ENCODE results near the gene RHOA.
"Not testable (repeated sequence)": the region's sequence is repeated elsewhere in the genome, so short reads cannot be mapped to it uniquely, and the experiment has no call there.

Gene RHOA

DNA sequence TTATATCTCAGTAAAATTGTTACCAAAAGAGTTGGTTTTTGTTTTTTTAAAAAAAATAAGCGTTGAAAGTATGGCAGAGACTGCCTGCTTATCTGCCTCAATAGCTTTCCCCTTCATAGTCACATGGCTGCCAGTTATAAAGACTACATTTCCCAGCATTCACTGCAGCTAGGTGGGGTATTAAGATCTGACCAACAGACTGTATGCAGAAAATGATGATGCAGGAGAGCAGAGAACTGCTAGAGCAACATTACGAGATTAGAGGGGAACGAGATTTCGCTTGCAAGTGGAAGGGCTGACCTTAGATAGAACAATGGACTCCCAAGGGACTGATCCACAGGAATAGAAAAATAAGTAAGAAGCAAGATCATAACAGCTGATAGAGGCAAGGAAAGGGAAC, 14.3 kb downstream of the RHOA start:
- H3K4me1 ChIP-seq (ENCODE audit: control insufficient read depth in 1 of 2, insufficient read depth in 2 of 2, low read length in 2 of 2) = no peaks in the 10 kb centered on the region
- H4K91ac ChIP-seq (ENCODE audit: low read depth, low read length) = no peak overlapping the region
- H2BK12ac ChIP-seq (ENCODE audit: low read length) = no peak overlapping the region
- no peak overlapping the region for H2AK5ac ChIP-seq (ENCODE audit: low read length)
- H3K14ac ChIP-seq (ENCODE audit: low read length) = no peak overlapping the region
- no peak overlapping the region for H4K8ac ChIP-seq (ENCODE audit: low read depth, low read length)
- H3K4me2 ChIP-seq (ENCODE audit: low read length) = no peak overlapping the region
- peak in 1 of 2 donors; percentile 18 for DNase-seq
- H2BK120ac ChIP-seq (ENCODE audit: insufficient read depth, low read length, poor library complexity) = no peak overlapping the region
- no peak overlapping the region for H2AFZ ChIP-seq (ENCODE audit: insufficient read depth, low read length, poor library complexity)
- no peaks in the 10 kb centered on the region for H3K79me1 ChIP-seq (ENCODE audit: low read length)
- H3K23ac ChIP-seq (ENCODE audit: low read length) = no peak overlapping the region
- WGBS (ENCODE audit: extremely low coverage, insufficient coverage, insufficient read length) = no CpG with 5 or more reads among the region's 4 CpGs
- H3K27me3 ChIP-seq (ENCODE audit: insufficient read depth, low read length) = no peaks in the 10 kb centered on the region
- peak overlapping the region; percentile 16 for H3K4ac ChIP-seq (ENCODE audit: low read depth, low read length)
- H2BK5ac ChIP-seq (ENCODE audit: low read depth, low read length, poor library complexity) = no peak overlapping the region
- H3K18ac ChIP-seq (ENCODE audit: low read length) = no peak overlapping the region
- H3K4me3 ChIP-seq (ENCODE audit: low read depth, low read length) = no peak overlapping the region
- no peak overlapping the region for H4K12ac ChIP-seq (ENCODE audit: low read depth, low read length)
- H3K79me2 ChIP-seq (ENCODE audit: control insufficient read depth, insufficient read depth, low read length, poor library complexity) = peaks cover 31% of the 10 kb centered on the region
- no peaks in the 10 kb centered on the region for H3K9me3 ChIP-seq (ENCODE audit: insufficient read depth, low read depth, low read length)
- no peak overlapping the region for H3K9ac ChIP-seq (ENCODE audit: low read length)
- peaks cover 12 to 21% of the 10 kb centered on the region in 2 experiments for H3K36me3 ChIP-seq (ENCODE audit: control insufficient read depth in 1 of 2, insufficient read depth in 2 of 2, low read length in 2 of 2)
- no peak overlapping the region for H3K27ac ChIP-seq (ENCODE audit: low read depth, low read length)

- H3K4me2 ChIP-seq (ENCODE audit: low read length); H4K12ac ChIP-seq (ENCODE audit: low read depth, low read length); H2BK12ac ChIP-seq (ENCODE audit: low read length); H2BK120ac ChIP-seq (ENCODE audit: insufficient read depth, low read length, poor library complexity); H3K23ac ChIP-seq (ENCODE audit: low read length); H2AFZ ChIP-seq (ENCODE audit: insufficient read depth, low read length, poor library complexity); H3K9me3 ChIP-seq (ENCODE audit: insufficient read depth, low read depth, low read length); H3K79me1 ChIP-seq (ENCODE audit: low read length); H3K27me3 ChIP-seq (ENCODE audit: insufficient read depth, low read length); H4K91ac ChIP-seq (ENCODE audit: low read depth, low read length); H3K4me1 ChIP-seq (ENCODE audit: control insufficient read depth in 1 of 2, insufficient read depth in 2 of 2, low read length in 2 of 2); DNase-seq; H3K14ac ChIP-seq (ENCODE audit: low read length); H2BK5ac ChIP-seq (ENCODE audit: low read depth, low read length, poor library complexity); H4K8ac ChIP-seq (ENCODE audit: low read depth, low read length); H3K27ac ChIP-seq (ENCODE audit: low read depth, low read length); H3K4me3 ChIP-seq (ENCODE audit: low read depth, low read length); H3K9ac ChIP-seq (ENCODE audit: low read length); H2AK5ac ChIP-seq (ENCODE audit: low read length); H3K18ac ChIP-seq (ENCODE audit: low read length): not testable (repeated sequence)
- H3K79me2 ChIP-seq (ENCODE audit: control insufficient read depth, insufficient read depth, low read length, poor library complexity) = peaks cover 40% of the 10 kb centered on the region
- peaks cover 10 to 11% of the 10 kb centered on the region in 2 experiments for H3K36me3 ChIP-seq (ENCODE audit: control insufficient read depth in 1 of 2, insufficient read depth in 2 of 2, low read length in 2 of 2)
- peak overlapping the region; percentile 94 for H3K4ac ChIP-seq (ENCODE audit: low read depth, low read length)
- WGBS (ENCODE audit: extremely low coverage, insufficient coverage, insufficient read length) = no CpG with 5 or more reads among the region's 10 CpGs
These were observed 20.5 kb downstream of the RHOA start for GRCh38 chr3:49391310-49391709.

DNA sequence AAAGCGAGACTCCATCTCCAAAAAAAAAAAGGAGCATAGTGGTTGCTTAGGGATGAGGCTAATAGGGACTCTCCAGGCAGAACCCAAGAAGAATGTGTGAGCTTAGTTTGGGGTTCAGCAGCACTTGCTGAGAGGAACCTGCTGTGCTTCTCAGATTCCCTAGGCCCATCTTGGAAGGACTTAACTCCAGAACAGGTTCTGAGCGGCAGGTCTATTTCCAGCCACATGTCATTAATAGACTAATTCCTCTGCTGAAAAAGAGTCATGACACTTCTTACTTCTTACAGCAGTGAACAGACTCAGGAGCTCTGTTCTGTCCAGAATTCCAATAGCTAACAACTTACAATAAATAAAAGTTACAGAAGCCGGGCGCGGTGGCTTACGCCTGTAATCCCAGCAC, 22.5 kb downstream of the RHOA start:
- DNase-seq = no peak
- peaks cover 39% of the 10 kb centered on the region for H3K79me2 ChIP-seq (ENCODE audit: control insufficient read depth, insufficient read depth, low read length, poor library complexity)
- no peaks in the 10 kb centered on the region for H3K27me3 ChIP-seq (ENCODE audit: insufficient read depth, low read length)
- no peaks in the 10 kb centered on the region for H3K9me3 ChIP-seq (ENCODE audit: insufficient read depth, low read depth, low read length)
- H3K36me3 ChIP-seq (ENCODE audit: control insufficient read depth in 1 of 2, insufficient read depth in 2 of 2, low read length in 2 of 2) = peaks cover 5 to 8% of the 10 kb centered on the region in 2 experiments
- H2AFZ ChIP-seq (ENCODE audit: insufficient read depth, low read length, poor library complexity) = peak overlapping the region; percentile 63
- no peak overlapping the region for H2AK5ac ChIP-seq (ENCODE audit: low read length)
- no peak overlapping the region for H2BK12ac ChIP-seq (ENCODE audit: low read length)
- H4K12ac ChIP-seq (ENCODE audit: low read depth, low read length) = no peak overlapping the region
- no peak overlapping the region for H3K18ac ChIP-seq (ENCODE audit: low read length)
- H2BK120ac ChIP-seq (ENCODE audit: insufficient read depth, low read length, poor library complexity) = no peak overlapping the region
- WGBS (ENCODE audit: extremely low coverage, insufficient coverage, insufficient read length) = no CpG with 5 or more reads among the region's 6 CpGs
- no peak overlapping the region for H3K23ac ChIP-seq (ENCODE audit: low read length)
- H4K91ac ChIP-seq (ENCODE audit: low read depth, low read length) = no peak overlapping the region
- no peak overlapping the region for H3K27ac ChIP-seq (ENCODE audit: low read depth, low read length)
- H3K9ac ChIP-seq (ENCODE audit: low read length) = no peak overlapping the region
- H3K14ac ChIP-seq (ENCODE audit: low read length) = no peak overlapping the region
- no peak overlapping the region for H2BK5ac ChIP-seq (ENCODE audit: low read depth, low read length, poor library complexity)
- no peak overlapping the region for H3K4me2 ChIP-seq (ENCODE audit: low read length)
- no peak overlapping the region for H3K4me3 ChIP-seq (ENCODE audit: low read depth, low read length)
- H4K8ac ChIP-seq (ENCODE audit: low read depth, low read length) = no peak overlapping the region
- peak overlapping the region; percentile 99 for H3K4ac ChIP-seq (ENCODE audit: low read depth, low read length)
- no peaks in the 10 kb centered on the region for H3K79me1 ChIP-seq (ENCODE audit: low read length)
- peaks cover 4% of the 10 kb centered on the region in 2 experiments for H3K4me1 ChIP-seq (ENCODE audit: control insufficient read depth in 1 of 2, insufficient read depth in 2 of 2, low read length in 2 of 2)

DNA sequence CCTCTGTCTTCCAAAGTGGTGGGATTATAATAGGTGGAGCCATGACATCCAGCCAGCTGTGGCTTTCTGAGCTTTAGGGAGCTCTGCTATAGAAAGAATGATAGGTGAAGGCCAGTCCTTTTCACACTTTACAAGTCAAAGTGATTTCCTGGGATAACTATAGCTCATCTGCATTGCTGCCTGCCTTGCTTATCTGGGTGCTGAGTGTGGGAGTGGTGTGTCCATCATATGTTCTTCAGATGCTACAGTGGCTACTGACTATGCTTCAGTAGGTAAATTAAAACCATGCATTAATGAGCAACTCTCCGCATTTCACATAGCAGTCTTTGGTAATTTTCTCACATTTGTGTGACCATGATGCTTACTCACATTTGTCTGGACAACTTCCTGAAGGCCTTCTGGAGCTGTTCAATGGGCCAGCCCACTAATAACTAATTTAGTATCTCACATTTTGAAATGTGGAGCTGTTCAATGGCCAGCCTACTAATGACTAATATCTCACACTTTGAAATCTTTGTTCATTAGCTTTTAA, 23.4 kb downstream of the RHOA start:
- Histone ChIP-seq H3K79me2 (ENCODE audit: control insufficient read depth, insufficient read depth, low read length, poor library complexity) (peaks cover 42% of the 10 kb centered on the region), H3K36me3 (ENCODE audit: control insufficient read depth in 1 of 2, insufficient read depth in 2 of 2, low read length in 2 of 2) (peaks cover 5 to 8% of the 10 kb centered on the region in 2 experiments), H2AK5ac (ENCODE audit: low read length) (no peak overlapping the region), H3K4ac (ENCODE audit: low read depth, low read length) (peak overlapping the region; percentile 98), H3K4me1 (ENCODE audit: control insufficient read depth in 1 of 2, insufficient read depth in 2 of 2, low read length in 2 of 2) (peaks cover 4% of the 10 kb centered on the region in 2 experiments), H3K27ac (ENCODE audit: low read depth, low read length) (peak overlapping the region; percentile 23), H3K14ac (ENCODE audit: low read length) (no peak overlapping the region), H3K18ac (ENCODE audit: low read length) (no peak overlapping the region), H3K4me3 (ENCODE audit: low read depth, low read length) (no peak overlapping the region), H2BK12ac (ENCODE audit: low read length) (no peak overlapping the region), H2AFZ (ENCODE audit: insufficient read depth, low read length, poor library complexity) (no peak overlapping the region), H2BK120ac (ENCODE audit: insufficient read depth, low read length, poor library complexity) (no peak overlapping the region), H2BK5ac (ENCODE audit: low read depth, low read length, poor library complexity) (no peak overlapping the region), H3K79me1 (ENCODE audit: low read length) (no peaks in the 10 kb centered on the region), H3K27me3 (ENCODE audit: insufficient read depth, low read length) (no peaks in the 10 kb centered on the region), H4K8ac (ENCODE audit: low read depth, low read length) (no peak overlapping the region), H4K12ac (ENCODE audit: low read depth, low read length) (peak overlapping the region; percentile 43), H3K4me2 (ENCODE audit: low read length) (no peak overlapping the region), H3K23ac (ENCODE audit: low read length) (no peak overlapping the region), H4K91ac (ENCODE audit: low read depth, low read length) (no peak overlapping the region), H3K9ac (ENCODE audit: low read length) (no peak overlapping the region), H3K9me3 (ENCODE audit: insufficient read depth, low read depth, low read length) (no peaks in the 10 kb centered on the region)
- no CpG with 5 or more reads among the region's 1 CpG for WGBS (ENCODE audit: extremely low coverage, insufficient coverage, insufficient read length)
- no peak for DNase-seq
